ENCODE results near the gene PADI3.

GRCh38 chr1:17200756-17201155 is 48.1 kb upstream of the PADI3 start:
- TF ChIP-seq CTCF (IDR thresholded peaks at IDR 0.05) (no peak), POLR2AphosphoS5 (IDR thresholded peaks at IDR 0.05) (no peak)
